Right atrium auricular region (tissue), 2 donors: ENCODE data around the gene TENM3. TPM values are rescaled to one million over a fixed set of nuclear protein-coding genes. Genes with fewer than 3 reads are reported as not detected.

ENCODE experiments used
- DNase-seq: peaks from one replicate; pipeline ENCODE4 v3.0.0-alpha.2; 2019; ENCODE audit warnings: low spot score
- H3K27ac ChIP-seq, 2 donors: fragments of 200-600 bp; sonication (generic); 1 replicate in 1 of 2; 2 replicates in 1 of 2; pipeline ENCODE4 v1.5.1; 2016 to 2019
- H3K27me3 ChIP-seq, 2 donors: fragments of 200-600 bp; sonication (generic); one replicate each; pipeline versions ENCODE4 v1.5.1 to v1.6.0; 2017 to 2019
- H3K36me3 ChIP-seq: fragments of 200-600 bp; sonication (generic); one replicate; pipeline ENCODE4 v1.5.1; 2016
- H3K4me1 ChIP-seq, 2 donors: fragments of 200-600 bp; sonication (generic); one replicate each; pipeline versions ENCODE4 v1.5.1 to v1.6.0; 2017 to 2019
- H3K4me3 ChIP-seq, 2 donors: fragments of 200-600 bp; sonication (generic); 1 replicate in 1 of 2; 2 replicates in 1 of 2; pipeline ENCODE4 v1.5.1; 2017 to 2019; ENCODE audit warnings: mild to moderate bottlenecking in 1 of 2, moderate library complexity in 1 of 2
- H3K9me3 ChIP-seq, 2 donors: fragments of 200-600 bp; sonication (generic); one replicate each; pipeline ENCODE4 v1.5.1; 2019
- CTCF ChIP-seq, 2 donors: fragments of 200-600 bp; sonication (generic); IDR thresholded peaks; one replicate each; pipeline ENCODE4 v1.5.1; 2019; ENCODE audit warnings: antibody characterized with exemption in 2 of 2
- total RNA-seq, 2 donors: library from RNA; depleted of rRNA; stranded (reverse); fragments of >200 nt; gene quantifications; one replicate each; pipeline ENCODE4 v1.1.0, GENCODE V29; 2016

TENM3 gene
- total RNA-seq, 2 donors from 2014 or later: 10.7 to 15.9 TPM

GRCh38 chr4:182800216-182800515 lies 557.0 kb downstream of the TENM3 start:
- no peaks in the 10 kb centered on the region for H3K9me3 ChIP-seq
- H3K36me3 ChIP-seq: no peaks in the 10 kb centered on the region
- no peak for TF ChIP-seq CTCF (IDR thresholded peaks at IDR 0.05)
- no peak overlapping the region for H3K27ac ChIP-seq
- no peaks in the 10 kb centered on the region for H3K4me1 ChIP-seq
- no peak for DNase-seq
- H3K4me3 ChIP-seq: no peak overlapping the region
- no peaks in the 10 kb centered on the region for H3K27me3 ChIP-seq

GRCh38 chr4:182801636-182802035 lies 558.4 kb downstream of the TENM3 start:
- Histone ChIP-seq H3K27me3 (no peaks in the 10 kb centered on the region), H3K27ac (no peak overlapping the region), H3K36me3 (no peaks in the 10 kb centered on the region), H3K4me1 (no peaks in the 10 kb centered on the region), H3K4me3 (no peak overlapping the region), H3K9me3 (no peaks in the 10 kb centered on the region)
- DNase-seq: no peak
- no peak for TF ChIP-seq CTCF (IDR thresholded peaks at IDR 0.05)

GRCh38 chr4:182802621-182803020 lies 559.4 kb downstream of the TENM3 start:
- DNase-seq: no peak
- Histone ChIP-seq H3K9me3 (no peaks in the 10 kb centered on the region), H3K4me3 (no peak overlapping the region), H3K4me1 (peaks cover 0 to 7% of the 10 kb centered on the region in 2 donors), H3K27me3 (no peaks in the 10 kb centered on the region), H3K27ac (no peak overlapping the region), H3K36me3 (no peaks in the 10 kb centered on the region)
- TF ChIP-seq CTCF (IDR thresholded peaks at IDR 0.05): no peak

- peaks cover 0 to 7% of the 10 kb centered on the region in 2 donors for H3K4me1 ChIP-seq
- H3K9me3 ChIP-seq: no peaks in the 10 kb centered on the region
- no peak for DNase-seq
- no peaks in the 10 kb centered on the region for H3K27me3 ChIP-seq
- no peaks in the 10 kb centered on the region for H3K36me3 ChIP-seq
- no peak overlapping the region for H3K27ac ChIP-seq
- no peak for TF ChIP-seq CTCF (IDR thresholded peaks at IDR 0.05)
- no peak overlapping the region for H3K4me3 ChIP-seq
Measured at GRCh38 chr4:182803235-182803634, 560.0 kb downstream of the TENM3 start.

- Histone ChIP-seq H3K27ac (no peak overlapping the region), H3K27me3 (no peaks in the 10 kb centered on the region), H3K4me3 (no peak overlapping the region), H3K9me3 (no peaks in the 10 kb centered on the region), H3K36me3 (no peaks in the 10 kb centered on the region), H3K4me1 (peaks cover 0 to 7% of the 10 kb centered on the region in 2 donors)
- DNase-seq: no peak
- no peak for TF ChIP-seq CTCF (IDR thresholded peaks at IDR 0.05)
Measured at GRCh38 chr4:182804131-182804530, 560.9 kb downstream of the TENM3 start.

- no peaks in the 10 kb centered on the region for H3K9me3 ChIP-seq
- peaks cover 0 to 7% of the 10 kb centered on the region in 2 donors for H3K4me1 ChIP-seq
- no peak overlapping the region for H3K4me3 ChIP-seq
- no peak for TF ChIP-seq CTCF (IDR thresholded peaks at IDR 0.05)
- no peak for DNase-seq
- no peak overlapping the region for H3K27ac ChIP-seq
- no peaks in the 10 kb centered on the region for H3K27me3 ChIP-seq
- no peaks in the 10 kb centered on the region for H3K36me3 ChIP-seq
Measured at GRCh38 chr4:182805321-182805720, 562.1 kb downstream of the TENM3 start.
